ENCODE measurements around the gene MORC4.
A peak's percentile ranks its signal among the peaks of the same experiment; 100 is the strongest.
"Not testable (repeated sequence)": the region's sequence is repeated elsewhere in the genome, so short reads cannot be mapped to it uniquely, and the experiment has no call there.

MORC4 gene

GRCh38 chrX:107000013-107000515 lies at the start of gene MORC4:
MORC4 (minus strand) TSS chrX:107000212; CDS start chrX:106999969, 243 bp downstream.
- DNase-seq = peak; percentile 47

GRCh38 chrX:107047622-107048021 lies 47.6 kb upstream of the MORC4 start:
- DNase-seq = no peak

GRCh38 chrX:107029752-107030151 lies 29.7 kb upstream of the MORC4 start:
- no peak for DNase-seq

GRCh38 chrX:107025545-107025944 lies 25.5 kb upstream of the MORC4 start:
- no peak for DNase-seq

GRCh38 chrX:107014936-107015335 lies 14.9 kb upstream of the MORC4 start:
- DNase-seq = no peak

GRCh38 chrX:107008034-107008433 lies 8.0 kb upstream of the MORC4 start:
- DNase-seq = no peak

GRCh38 chrX:106999002-106999975 lies 723 bp downstream of the MORC4 start:
- DNase-seq = peak; percentile 8

GRCh38 chrX:106997611-106998010 lies 2.4 kb downstream of the MORC4 start:
- no peak for DNase-seq

- no peak for DNase-seq
These were observed 4.3 kb downstream of the MORC4 start for GRCh38 chrX:106995678-106996077.

- DNase-seq = no peak
These were observed 12.5 kb downstream of the MORC4 start for GRCh38 chrX:106987488-106987887.

GRCh38 chrX:106980952-106981626 lies 18.9 kb downstream of the MORC4 start:
- no peak for DNase-seq

- no peak for DNase-seq
These were observed 23.6 kb downstream of the MORC4 start for GRCh38 chrX:106976416-106976815.

- DNase-seq = no peak
These were observed 26.4 kb downstream of the MORC4 start for GRCh38 chrX:106973433-106974149.

GRCh38 chrX:106972896-106973295 lies 27.1 kb downstream of the MORC4 start:
- no peak for DNase-seq

GRCh38 chrX:106966547-106966946 lies 33.5 kb downstream of the MORC4 start:
- DNase-seq = not testable (repeated sequence)

GRCh38 chrX:106964290-106964689 lies 35.7 kb downstream of the MORC4 start:
- DNase-seq = no peak

GRCh38 chrX:106963111-106963510 lies 36.9 kb downstream of the MORC4 start:
- no peak for DNase-seq

GRCh38 chrX:106959901-106960300 lies 40.1 kb downstream of the MORC4 start:
- no peak for DNase-seq

GRCh38 chrX:106957856-106958255 lies 42.2 kb downstream of the MORC4 start:
- DNase-seq = no peak

GRCh38 chrX:106955004-106955772 lies 44.8 kb downstream of the MORC4 start:
- no peak for DNase-seq

- no peak for DNase-seq
These were observed 46.0 kb downstream of the MORC4 start for GRCh38 chrX:106954041-106954440.

- no peak for DNase-seq
These were observed 47.0 kb downstream of the MORC4 start for GRCh38 chrX:106952988-106953387.

Data from COR-L47 (cell line).